GM11168 (cell line): ENCODE results near the gene PPP2R2D.
"Not testable (repeated sequence)": the region's sequence is repeated elsewhere in the genome, so short reads cannot be mapped to it uniquely, and the experiment has no call there.

Experiments
- in situ Hi-C: fragments of 300-500 bp; cut with MboI; formaldehyde crosslinking; loops from one replicate; pipeline ENCODE4 v1.12.0; 2022; ENCODE audit warnings: low sequenced_read_pairs; ENCODE audit not compliant: unreplicated experiment

PPP2R2D gene

GRCh38 chr10:131901181-131901829 is 497 bp downstream of the PPP2R2D start:
- in situ Hi-C loops = no loop called here

GRCh38 chr10:131902211-131902610 is 1.4 kb downstream of the PPP2R2D start:
- in situ Hi-C loops = no loop called here

GRCh38 chr10:131902691-131903090 is 1.9 kb downstream of the PPP2R2D start:
- in situ Hi-C loops = no loop called here

GRCh38 chr10:131905267-131905571 is 4.4 kb downstream of the PPP2R2D start:
- in situ Hi-C loops = no loop called here

- in situ Hi-C loops = no loop called here
These were observed 4.9 kb downstream of the PPP2R2D start for GRCh38 chr10:131905603-131906268.

- in situ Hi-C loops = no loop called here
These were observed 5.4 kb downstream of the PPP2R2D start for GRCh38 chr10:131906269-131906639.

GRCh38 chr10:131907679-131908078 is 6.9 kb downstream of the PPP2R2D start:
- in situ Hi-C loops = no loop called here

GRCh38 chr10:131908151-131908550 is 7.3 kb downstream of the PPP2R2D start:
- in situ Hi-C loops = no loop called here

- in situ Hi-C loops = no loop called here
These were observed 8.4 kb downstream of the PPP2R2D start for GRCh38 chr10:131909014-131909808.

- in situ Hi-C loops = no loop called here
These were observed 9.1 kb downstream of the PPP2R2D start for GRCh38 chr10:131909929-131910328.

- in situ Hi-C loops = no loop called here
These were observed 10.0 kb downstream of the PPP2R2D start for GRCh38 chr10:131910663-131911314.

GRCh38 chr10:131911451-131911850 is 10.6 kb downstream of the PPP2R2D start:
- in situ Hi-C loops = no loop called here

- in situ Hi-C loops = no loop called here
These were observed 11.8 kb downstream of the PPP2R2D start for GRCh38 chr10:131912620-131913019.

- in situ Hi-C loops = no loop called here
These were observed 14.7 kb downstream of the PPP2R2D start for GRCh38 chr10:131915484-131915883.

GRCh38 chr10:131915990-131916766 is 15.4 kb downstream of the PPP2R2D start:
- in situ Hi-C loops = no loop called here

GRCh38 chr10:131916767-131917160 is 16.0 kb downstream of the PPP2R2D start:
- in situ Hi-C loops = not testable (repeated sequence)

GRCh38 chr10:131917496-131917895 is 16.7 kb downstream of the PPP2R2D start:
- in situ Hi-C loops = not testable (repeated sequence)

- in situ Hi-C loops = not testable (repeated sequence)
These were observed 18.7 kb downstream of the PPP2R2D start for GRCh38 chr10:131919461-131919860.

GRCh38 chr10:131920151-131920550 is 19.3 kb downstream of the PPP2R2D start:
- in situ Hi-C loops = no loop called here

GRCh38 chr10:131920693-131921092 is 19.9 kb downstream of the PPP2R2D start:
- in situ Hi-C loops = no loop called here
